Measurements from ENCODE around the gene C6orf47.

The C6orf47 gene

GRCh38 chr6:31636698-31637596, 23.6 kb downstream of the C6orf47 start:
- no peak for DNase-seq (ENCODE audit: low read depth, low spot score)

- DNase-seq (ENCODE audit: low read depth, low spot score) = no peak
Measured at GRCh38 chr6:31634969-31635575, 25.5 kb downstream of the C6orf47 start.

GRCh38 chr6:31634131-31634530, 26.4 kb downstream of the C6orf47 start:
- DNase-seq (ENCODE audit: low read depth, low spot score) = no peak

GRCh38 chr6:31633447-31633846, 27.1 kb downstream of the C6orf47 start:
- DNase-seq (ENCODE audit: low read depth, low spot score) = no peak

GRCh38 chr6:31632279-31632946, 28.2 kb downstream of the C6orf47 start:
- no peak for DNase-seq (ENCODE audit: low read depth, low spot score)

- no peak for DNase-seq (ENCODE audit: low read depth, low spot score)
Measured at GRCh38 chr6:31631681-31632278, 28.8 kb downstream of the C6orf47 start.

GRCh38 chr6:31631209-31631608, 29.4 kb downstream of the C6orf47 start:
- no peak for DNase-seq (ENCODE audit: low read depth, low spot score)

GRCh38 chr6:31630177-31630934, 30.2 kb downstream of the C6orf47 start:
- no peak for DNase-seq (ENCODE audit: low read depth, low spot score)

GRCh38 chr6:31629014-31629413, 31.6 kb downstream of the C6orf47 start:
- DNase-seq (ENCODE audit: low read depth, low spot score) = no peak

- DNase-seq (ENCODE audit: low read depth, low spot score) = no peak
Measured at GRCh38 chr6:31627690-31628287, 32.8 kb downstream of the C6orf47 start.

- no peak for DNase-seq (ENCODE audit: low read depth, low spot score)
Measured at GRCh38 chr6:31626952-31627351, 33.6 kb downstream of the C6orf47 start.

- no peak for DNase-seq (ENCODE audit: low read depth, low spot score)
Measured at GRCh38 chr6:31624070-31624469, 36.5 kb downstream of the C6orf47 start.

- no peak for DNase-seq (ENCODE audit: low read depth, low spot score)
Measured at GRCh38 chr6:31622684-31623091, 37.9 kb downstream of the C6orf47 start.

- DNase-seq (ENCODE audit: low read depth, low spot score) = no peak
Measured at GRCh38 chr6:31621991-31622390, 38.6 kb downstream of the C6orf47 start.

- DNase-seq (ENCODE audit: low read depth, low spot score) = no peak
Measured at GRCh38 chr6:31621320-31621939, 39.1 kb downstream of the C6orf47 start.

GRCh38 chr6:31620586-31621319, 39.8 kb downstream of the C6orf47 start, which contains the start of gene PRRC2A:
Gene PRRC2A, plus strand, starts transcription at chr6:31620715. Its CDS starts 2,075 bp downstream, at chr6:31622790.
- DNase-seq (ENCODE audit: low read depth, low spot score) = no peak

GRCh38 chr6:31619805-31620585, 40.6 kb downstream of the C6orf47 start:
- peak; percentile 91 for DNase-seq (ENCODE audit: low read depth, low spot score)

GRCh38 chr6:31617010-31617409, 43.6 kb downstream of the C6orf47 start:
- no peak for DNase-seq (ENCODE audit: low read depth, low spot score)

GRCh38 chr6:31615748-31616147, 44.8 kb downstream of the C6orf47 start:
- DNase-seq (ENCODE audit: low read depth, low spot score) = no peak

All from iPS DF 19.7 (cell line).